HEK293 (cell line): ENCODE results near the gene OR4D1.

Experiments used
- CTCF ChIA-PET: fragments of 350-600 bp; formaldehyde crosslinking; extraction: SDS; loops from one replicate; lab custom pipeline; 2021; ENCODE audit warnings: antibody characterized with exemption; lab: Yijun Ruan, JAX
- POLR2A ChIA-PET: fragments of 300-600 bp; formaldehyde crosslinking; extraction: SDS; loops from one replicate; lab custom pipeline; 2020; ENCODE audit warnings: antibody characterized with exemption, inconsistent platforms; lab: Yijun Ruan, JAX
- H3K27ac ChIP-seq: fragments of 200-500 bp; sonication (Bioruptor generic); 2 replicates; pipeline ENCODE4 v1.5.1; 2014; ENCODE audit warnings: low read depth, low read length, control low read depth, inconsistent platforms; ENCODE audit errors: extremely low read depth
- H3K36me3 ChIP-seq, 2 experiments: fragments of 200-500 bp in 1 of 2; sonication (Bioruptor generic) in 1 of 2; 1 replicate in 1 of 2; 2 replicates in 1 of 2; pipeline ENCODE4 v1.5.1; 2014 to 2017; ENCODE audit warnings: inconsistent platforms in 2 of 2, low read length in 2 of 2; ENCODE audit not compliant: control insufficient read depth in 2 of 2, insufficient read depth in 1 of 2
- H3K4me1 ChIP-seq: fragments of 200-500 bp; sonication (Bioruptor generic); 2 replicates; pipeline ENCODE4 v1.5.1; 2014; ENCODE audit warnings: mild to moderate bottlenecking, low read length, inconsistent platforms; ENCODE audit not compliant: control insufficient read depth, insufficient read depth
- H3K4me3 ChIP-seq: 2 replicates; pipeline ENCODE4 v1.5.1; 2011; ENCODE audit warnings: low read depth, mild to moderate bottlenecking, control low read depth, low read length, moderate library complexity
- H3K9me3 ChIP-seq: fragments of 200-500 bp; sonication (Bioruptor generic); 2 replicates; pipeline ENCODE4 v1.5.1; 2014; ENCODE audit warnings: low read depth, low read length, inconsistent platforms; ENCODE audit not compliant: control insufficient read depth, insufficient read depth
- GFI1B ChIP-seq: fragments of 450-650 bp; formaldehyde crosslinking; IDR thresholded peaks from 2 replicates; pipeline ENCODE4 v1.5.1; 2016; ENCODE audit warnings: missing biosample characterization, missing genetic modification characterization
- GLIS1 ChIP-seq: fragments of 450-650 bp; formaldehyde crosslinking; IDR thresholded peaks from 2 replicates; pipeline ENCODE4 v1.5.1; 2016; ENCODE audit warnings: missing biosample characterization, missing genetic modification characterization
- HOXD13 ChIP-seq: sonication (generic); formaldehyde crosslinking; IDR thresholded peaks from 2 replicates; pipeline ENCODE4 v1.8.0; 2022; ENCODE audit warnings: missing genetic modification reagents, borderline replicate concordance
- MEIS1 ChIP-seq: sonication (generic); formaldehyde crosslinking; IDR thresholded peaks from 2 replicates; pipeline ENCODE4 v1.8.1; 2022; ENCODE audit warnings: missing genetic modification reagents, mild to moderate bottlenecking, borderline replicate concordance
- MYNN ChIP-seq: fragments of 450-650 bp; formaldehyde crosslinking; IDR thresholded peaks from 2 replicates; pipeline ENCODE4 v1.5.1; 2016; ENCODE audit warnings: missing biosample characterization, missing genetic modification characterization, borderline replicate concordance
- PRDM1 ChIP-seq: fragments of 450-650 bp; formaldehyde crosslinking; IDR thresholded peaks from 2 replicates; pipeline ENCODE4; 2016; ENCODE audit warnings: missing biosample characterization, missing genetic modification characterization
- ZBTB10 ChIP-seq: fragments of 450-650 bp; formaldehyde crosslinking; IDR thresholded peaks from 2 replicates; pipeline ENCODE4 v1.5.1; 2016; ENCODE audit warnings: missing biosample characterization, missing genetic modification characterization
- ZBTB17 ChIP-seq: fragments of 450-650 bp; formaldehyde crosslinking; IDR thresholded peaks from 2 replicates; pipeline ENCODE4 v1.5.1; 2016; ENCODE audit warnings: missing biosample characterization, missing genetic modification characterization
- ZBTB49 ChIP-seq: fragments of 450-650 bp; formaldehyde crosslinking; IDR thresholded peaks from 2 replicates; pipeline ENCODE4 v1.5.1; 2016; ENCODE audit warnings: missing biosample characterization, missing genetic modification characterization, low read depth
- ZFHX2 ChIP-seq: fragments of 450-650 bp; formaldehyde crosslinking; conservative IDR thresholded peaks from 2 replicates; pipeline ENCODE4 v1.5.1; 2016; ENCODE audit warnings: missing biosample characterization, missing genetic modification characterization
- ZNF10 ChIP-seq: fragments of 450-650 bp; formaldehyde crosslinking; IDR thresholded peaks from 2 replicates; pipeline ENCODE4 v1.5.1; 2017; ENCODE audit warnings: missing biosample characterization, missing genetic modification characterization
- ZNF19 ChIP-seq: fragments of 450-650 bp; formaldehyde crosslinking; IDR thresholded peaks from 2 replicates; pipeline ENCODE4; 2016; ENCODE audit warnings: missing biosample characterization, missing genetic modification characterization, low read depth
- ZNF202 ChIP-seq: fragments of 450-650 bp; formaldehyde crosslinking; IDR thresholded peaks from 2 replicates; pipeline ENCODE4 v1.5.1; 2016; ENCODE audit warnings: missing biosample characterization, missing genetic modification characterization, borderline replicate concordance
- ZNF311 ChIP-seq: fragments of 450-650 bp; formaldehyde crosslinking; IDR thresholded peaks from 2 replicates; pipeline ENCODE4 v1.5.1; 2017; ENCODE audit warnings: missing biosample characterization, missing genetic modification characterization, borderline replicate concordance
- ZNF341 ChIP-seq: fragments of 450-650 bp; formaldehyde crosslinking; IDR thresholded peaks from 2 replicates; pipeline ENCODE4; 2016; ENCODE audit warnings: low read depth, missing biosample characterization, missing genetic modification characterization
- ZNF366 ChIP-seq: fragments of 450-650 bp; formaldehyde crosslinking; conservative IDR thresholded peaks from 2 replicates; pipeline ENCODE4 v1.5.1; 2016; ENCODE audit warnings: missing biosample characterization, missing genetic modification characterization
- ZNF558 ChIP-seq: fragments of 450-650 bp; formaldehyde crosslinking; IDR thresholded peaks from 2 replicates; pipeline ENCODE4 v1.5.1; 2016; ENCODE audit warnings: missing biosample characterization, missing genetic modification characterization
- ZNF585B ChIP-seq: fragments of 450-650 bp; formaldehyde crosslinking; IDR thresholded peaks from 2 replicates; pipeline ENCODE4 v1.5.1; 2016; ENCODE audit warnings: missing biosample characterization, missing genetic modification characterization
- ZNF626 ChIP-seq: fragments of 450-650 bp; sonication (Bioruptor Pico); formaldehyde crosslinking; IDR thresholded peaks from 2 replicates; pipeline ENCODE4 v1.5.1; 2018; ENCODE audit warnings: missing biosample characterization, missing genetic modification characterization, inconsistent platforms
- ZNF654 ChIP-seq: fragments of 450-650 bp; formaldehyde crosslinking; IDR thresholded peaks from 2 replicates; pipeline ENCODE4 v1.5.1; 2016; ENCODE audit warnings: low read depth, missing biosample characterization, missing genetic modification characterization
- ZNF677 ChIP-seq: fragments of 450-650 bp; IDR thresholded peaks from 2 replicates; pipeline ENCODE4 v1.5.0; 2018; ENCODE audit warnings: missing biosample characterization, mild to moderate bottlenecking, missing genetic modification characterization, moderate library complexity
- ZNF747 ChIP-seq: fragments of 450-650 bp; formaldehyde crosslinking; IDR thresholded peaks from 2 replicates; pipeline ENCODE4 v1.5.1; 2016; ENCODE audit warnings: missing biosample characterization, missing genetic modification characterization

Gene OR4D1

GRCh38 chr17:58147930-58148434, at the start of gene OR4D1:
OR4D1 (plus strand) TSS chr17:58148384; CDS start chr17:58155154, 6,770 bp downstream.
- Histone ChIP-seq H3K27ac (no peak within 1 kb of the TSS), H3K4me1 (no peaks in the 10 kb centered on the region), H3K4me3 (no peak within 1 kb of the TSS), H3K36me3 (no peaks in the 10 kb centered on the region), H3K9me3 (no peaks in the 10 kb centered on the region; the same call in 1 of the 2 replicates)
- CTCF ChIA-PET: interaction anchor here (0.5 kb wide), 1 partner anchor 314 kb away, joined by 3 read pairs; no protein-coding TSS in a partner anchor
- no peak for TF ChIP-seq ZNF202 (tag by site-specific recombination)
- TF ChIP-seq ZBTB10 (tag by site-specific recombination): no peak
- TF ChIP-seq ZNF654 (tag by site-specific recombination): no peak
- no peak for TF ChIP-seq HOXD13 (CRISPR knock-in tag)
- TF ChIP-seq GLIS1 (tag by site-specific recombination): no peak
- TF ChIP-seq GFI1B (tag by site-specific recombination): no peak
- no peak for TF ChIP-seq ZNF558 (tag by site-specific recombination)
- no peak for TF ChIP-seq ZNF341 (tag by site-specific recombination)
- no peak for TF ChIP-seq ZNF311 (tag by site-specific recombination)
- no peak for TF ChIP-seq ZBTB17 (tag by site-specific recombination)
- no peak for TF ChIP-seq ZNF626
- TF ChIP-seq ZBTB49 (tag by site-specific recombination): no peak
- TF ChIP-seq ZNF585B (tag by site-specific recombination): no peak
- TF ChIP-seq ZNF677: no peak
- TF ChIP-seq MEIS1 (CRISPR knock-in tag): no peak
- no peak for TF ChIP-seq ZFHX2
- TF ChIP-seq ZNF10: no peak
- no peak for TF ChIP-seq MYNN (tag by site-specific recombination)
- POLR2A ChIA-PET: interaction anchor here (0.6 kb wide), 1 partner anchor 271 kb away, joined by 5 read pairs; no protein-coding TSS in a partner anchor

GRCh38 chr17:58100506-58100905, 47.7 kb upstream of the OR4D1 start:
- no peaks in the 10 kb centered on the region for H3K4me1 ChIP-seq
- ChIA-PET CTCF (interaction anchor here (0.7 to 2.2 kb wide), 6 partner anchors 12 to 101 kb away, joined by 3 to 9 read pairs (median 4); no protein-coding TSS in a partner anchor), POLR2A (interaction anchor here (1.2 kb wide), 1 partner anchor 93 kb away, joined by 3 read pairs; the partner anchor contains the start of gene SRSF1)
- H3K36me3 ChIP-seq: peaks cover 0 to 14% of the 10 kb centered on the region in 2 experiments; a peak in 2 of 3 replicates
- no peak overlapping the region for H3K4me3 ChIP-seq
- TF ChIP-seq PRDM1 (tag by site-specific recombination) (peak; percentile 80; the same call in 1 of the 2 replicates), ZNF747 (tag by site-specific recombination) (no peak), ZNF19 (tag by site-specific recombination) (no peak), ZNF366 (tag by site-specific recombination) (peak; percentile 63)
- H3K27ac ChIP-seq: no peak overlapping the region
- H3K9me3 ChIP-seq: no peaks in the 10 kb centered on the region
